ENCODE measurements around the gene KIFC1.
A peak's percentile ranks its signal among the peaks of the same experiment; 100 is the strongest.

Gene KIFC1

GRCh38 chr6:33412140-33413009 is 20.8 kb downstream of the KIFC1 start:
- no peak for DNase-seq

- no peak for DNase-seq
These were observed 21.9 kb downstream of the KIFC1 start for GRCh38 chr6:33413241-33414120.

DNA sequence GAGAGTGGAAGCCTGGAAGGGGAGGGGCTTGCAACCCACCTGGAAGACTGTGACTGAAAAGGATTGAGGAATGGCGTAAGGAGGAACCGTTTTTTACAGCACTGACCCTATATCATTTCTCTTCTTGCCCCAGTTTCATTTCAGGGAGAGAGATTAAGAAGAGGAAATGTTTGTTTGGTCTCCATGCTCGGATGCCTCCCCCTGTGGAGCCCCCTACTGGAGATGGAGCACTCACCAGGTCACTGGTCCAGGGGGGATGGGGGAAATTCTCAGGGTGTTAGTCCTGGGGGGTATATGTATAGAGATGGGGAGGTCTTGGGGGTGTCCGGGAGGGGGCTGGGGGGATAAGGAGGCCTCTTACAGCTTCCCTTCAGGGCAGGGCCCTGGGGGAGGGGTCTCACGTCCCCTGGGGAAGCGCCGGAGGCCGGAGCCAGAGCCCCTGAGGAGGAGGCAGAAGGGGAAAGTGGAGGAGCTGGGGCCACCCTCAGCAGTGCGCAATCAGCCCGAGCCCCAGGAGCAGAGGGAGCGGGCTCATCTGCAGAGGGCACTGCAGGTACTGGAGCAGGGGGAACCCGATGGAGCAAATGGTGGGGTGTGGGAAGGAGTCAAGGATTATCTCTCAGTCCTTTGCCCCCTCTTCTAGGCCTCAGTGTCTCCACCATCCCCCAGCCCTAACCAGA is 23.1 kb downstream of the KIFC1 start:
- DNase-seq: no peak

DNA sequence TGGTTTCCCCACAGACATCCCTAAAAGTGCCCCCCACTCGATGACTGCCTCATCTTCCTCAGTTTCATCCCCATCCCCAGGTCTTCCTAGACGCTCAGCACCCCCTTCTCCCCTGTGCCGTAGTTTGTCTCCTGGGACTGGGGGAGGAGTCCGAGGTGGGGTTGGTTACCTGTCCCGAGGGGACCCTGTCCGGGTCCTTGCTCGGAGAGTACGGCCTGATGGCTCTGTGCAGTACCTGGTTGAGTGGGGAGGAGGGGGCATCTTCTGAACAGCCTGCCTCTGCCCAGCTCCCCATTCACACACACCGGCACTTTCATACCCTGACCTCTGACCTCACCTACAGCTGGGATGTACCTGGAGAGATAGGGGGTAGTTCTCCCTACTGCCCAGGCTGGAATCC is 24.2 kb downstream of the KIFC1 start:
- no peak for DNase-seq

DNA sequence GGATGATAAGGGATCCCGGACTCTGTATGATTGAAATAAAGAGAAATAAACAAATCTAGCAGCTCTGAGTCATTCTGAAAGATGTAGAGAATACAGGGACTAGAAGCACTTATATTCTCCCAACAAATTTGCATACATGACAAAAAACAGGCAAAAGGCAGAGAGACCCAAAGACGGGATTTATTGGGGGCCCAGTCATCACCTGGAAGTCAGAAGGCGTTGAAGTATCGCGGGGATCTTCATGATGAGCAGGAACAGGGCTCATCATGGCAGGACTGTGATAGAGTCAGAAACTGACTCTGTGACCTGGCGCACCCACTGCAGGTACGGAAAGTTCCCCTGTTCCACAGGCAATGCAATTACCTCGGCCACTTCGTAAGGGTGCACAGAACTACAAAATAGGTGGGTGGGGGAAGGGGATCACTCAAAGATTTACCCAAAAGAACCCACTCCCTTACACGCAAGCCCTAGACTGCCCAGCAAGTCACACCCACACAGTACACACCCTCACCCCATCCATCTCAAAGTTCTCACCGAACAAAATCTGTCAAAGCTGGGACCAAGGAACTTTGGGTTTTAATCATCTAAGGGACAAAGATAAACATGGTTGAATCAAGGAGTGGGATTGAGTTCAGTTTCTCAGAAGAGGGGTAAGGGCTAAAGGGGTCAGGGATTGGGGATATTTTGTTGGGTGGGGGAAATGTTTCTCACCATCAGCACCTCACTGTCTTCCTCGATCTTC is 24.9 kb downstream of the KIFC1 start:
- peak; percentile 51 for DNase-seq

GRCh38 chr6:33417128-33417902 is 25.7 kb downstream of the KIFC1 start:
- no peak for DNase-seq

GRCh38 chr6:33417903-33418689 is 26.5 kb downstream of the KIFC1 start, which contains the start of gene CUTA:
Gene CUTA (minus strand): TSS chr6:33418107. CDS start chr6:33418000, 107 bp downstream.
- peak; percentile 96 for DNase-seq

- DNase-seq: no peak
These were observed 27.2 kb downstream of the KIFC1 start for GRCh38 chr6:33418690-33419291.

DNA sequence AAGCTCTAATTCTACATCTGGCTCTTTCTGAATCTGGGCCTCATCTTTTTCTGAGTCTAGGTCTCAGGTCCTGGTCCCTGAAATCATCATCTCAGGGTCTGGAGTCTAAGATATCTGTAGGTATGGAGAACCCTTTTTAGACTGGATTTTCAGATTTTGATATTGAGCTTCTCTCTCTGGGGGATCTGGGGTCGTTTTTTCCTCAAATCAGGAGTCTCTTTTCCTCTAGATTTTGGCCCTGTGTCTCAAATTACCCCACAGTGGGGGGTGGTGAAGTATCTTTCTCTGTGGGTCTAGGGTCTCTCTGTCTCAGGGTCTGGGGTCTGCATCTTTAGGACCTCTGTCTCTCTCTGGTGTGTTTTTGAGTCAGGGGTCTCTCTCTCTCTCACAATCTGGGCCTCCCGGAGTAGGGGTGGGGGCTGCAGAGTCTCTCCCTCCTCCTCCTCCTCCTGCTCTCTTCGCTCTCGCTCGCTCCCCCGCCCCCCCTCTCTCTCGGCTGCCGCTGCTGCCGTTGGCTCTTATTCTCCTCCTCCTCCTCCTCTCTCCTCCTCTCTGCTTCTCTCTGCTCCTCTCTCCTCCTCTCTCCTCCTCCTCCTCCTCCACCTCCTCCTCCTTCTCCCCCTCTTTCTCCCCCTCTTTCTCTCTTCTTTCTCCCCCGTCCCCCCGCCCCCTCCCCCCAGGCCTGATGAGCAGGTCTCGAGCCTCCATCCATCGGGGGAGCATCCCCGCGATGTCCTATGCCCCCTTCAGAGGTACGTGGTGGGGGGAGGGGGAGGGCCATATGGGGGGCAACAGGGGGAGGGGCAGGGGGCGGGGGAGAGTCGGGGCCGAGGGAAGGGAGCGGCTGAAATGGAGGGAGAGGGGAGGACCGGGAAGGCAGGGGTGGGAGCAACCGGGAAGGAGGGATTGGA is 28.2 kb downstream of the KIFC1 start, which contains the start of gene SYNGAP1:
TSS of gene SYNGAP1 (plus strand) at position 486 of the 911 bp plus-strand sequence. CDS start at position 686, 200 bp downstream.
- DNase-seq: no peak

- no peak for DNase-seq
These were observed 29.1 kb downstream of the KIFC1 start for GRCh38 chr6:33420491-33421343.

DNA sequence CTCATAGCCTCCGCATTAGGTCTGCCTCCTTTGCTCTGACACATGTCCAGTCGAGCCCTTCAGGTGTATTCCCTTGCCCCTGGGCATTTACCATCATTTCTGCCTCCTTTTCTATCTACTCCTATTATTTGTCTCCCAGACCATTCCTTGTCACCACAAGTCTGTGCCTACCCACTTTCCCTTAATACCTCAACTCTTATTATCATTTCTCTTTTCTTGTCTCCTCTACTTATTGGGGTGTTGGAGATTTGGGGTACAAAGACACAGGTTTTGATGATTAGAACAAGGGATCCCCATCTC is 29.7 kb downstream of the KIFC1 start:
- DNase-seq: no peak

GRCh38 chr6:33423777-33424176 is 32.2 kb downstream of the KIFC1 start:
- DNase-seq: no peak

DNA sequence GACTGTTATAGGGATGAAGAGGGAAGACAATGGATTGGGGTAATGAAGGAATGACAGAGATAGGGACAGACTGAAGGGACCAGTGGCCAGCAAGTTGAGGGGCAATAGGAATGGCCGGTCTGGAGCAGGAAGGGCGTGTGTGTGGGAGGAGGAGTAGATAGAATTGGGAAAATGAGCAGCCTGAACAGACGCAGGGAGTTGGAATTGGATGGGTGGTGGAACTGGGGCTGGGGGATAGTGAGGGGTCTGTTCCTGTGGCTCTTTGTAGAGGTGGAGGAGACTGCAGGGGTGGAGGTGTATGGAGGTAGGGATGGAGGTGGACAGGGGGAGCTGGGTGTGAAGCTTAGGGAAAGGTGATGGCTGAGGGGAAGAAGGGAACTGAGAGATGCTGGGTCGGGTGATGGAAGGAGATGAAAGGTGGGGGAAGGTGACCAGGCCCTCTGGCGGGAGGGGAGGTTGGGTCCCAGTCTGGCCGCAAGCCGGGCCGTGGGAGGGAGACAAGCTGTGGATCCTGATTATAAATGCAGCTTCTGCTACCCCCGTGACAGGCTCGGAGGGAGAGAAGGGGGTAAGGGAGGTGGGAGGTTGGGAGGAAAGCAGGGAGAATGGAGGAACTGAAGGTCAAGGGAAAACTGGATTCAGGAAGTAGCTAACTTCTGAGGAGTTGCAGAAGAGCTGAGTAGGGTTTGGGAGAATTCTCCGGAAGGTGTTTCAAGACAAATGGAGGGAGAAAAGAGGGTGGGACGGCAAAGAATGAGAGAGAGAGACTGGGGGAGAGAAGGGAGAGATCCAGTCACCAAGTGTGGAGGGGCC is 33.4 kb downstream of the KIFC1 start:
- no peak for DNase-seq

GRCh38 chr6:33425668-33426577 is 34.3 kb downstream of the KIFC1 start:
- peak; percentile 78 for DNase-seq

DNA sequence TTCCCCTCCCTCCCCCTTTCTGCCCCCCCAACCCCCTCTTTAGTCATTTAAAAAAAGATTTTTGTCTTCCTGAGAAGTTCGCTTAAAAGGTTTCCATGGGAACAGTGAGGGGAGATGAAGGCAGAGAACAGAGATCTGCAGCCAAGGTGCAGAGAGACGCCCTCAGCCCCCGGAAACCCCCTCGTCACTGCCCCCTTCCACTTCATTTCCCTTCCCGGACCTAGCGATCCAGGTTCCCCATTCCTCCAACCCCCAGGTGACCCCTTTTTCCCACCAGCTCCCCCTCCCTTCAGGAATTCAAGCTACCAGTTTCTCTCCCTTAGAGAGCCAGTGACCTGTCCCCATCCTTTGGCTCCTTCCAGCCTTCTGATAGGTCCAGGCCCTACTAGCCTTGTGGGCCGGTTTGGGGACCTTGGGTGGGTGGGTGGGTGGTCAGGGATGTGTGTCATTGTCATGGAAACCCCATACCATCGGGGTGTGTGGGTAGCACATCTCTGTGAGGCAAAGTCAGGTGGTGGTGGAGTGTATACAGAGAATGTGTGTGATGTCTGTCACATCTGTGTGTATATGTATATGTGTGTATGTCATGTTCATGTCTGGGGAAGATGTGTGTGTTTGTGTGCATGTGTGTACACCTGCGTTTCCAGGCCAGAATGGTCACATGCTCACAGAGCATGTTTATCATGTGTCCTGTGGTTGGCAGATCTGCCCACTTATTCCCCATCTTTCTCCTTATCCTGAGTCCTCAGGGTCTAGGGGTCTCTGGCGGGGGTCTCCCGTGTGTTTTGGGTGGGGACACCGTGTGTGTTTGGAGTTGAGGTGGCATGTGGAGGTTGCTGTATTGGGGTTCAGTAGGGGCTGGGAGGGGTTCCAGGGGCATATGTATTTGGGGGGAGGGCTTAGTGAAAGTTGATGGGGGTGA is 35.2 kb downstream of the KIFC1 start:
- DNase-seq: no peak

Measured in activated CD4-positive, CD25-positive, alpha-beta regulatory T cell treated with anti-CD3 and anti-CD28 coated beads, Interleukin-2, amount 50 U/mL, for 72 hours (primary cell).